Measurements from ENCODE around the gene C1QTNF4. TPM values are rescaled to one million over a fixed set of nuclear protein-coding genes. Genes with fewer than 3 reads are reported as not detected.

The C1QTNF4 gene
- total RNA-seq, 1 experiment from 2014 or later, result 5.7 TPM

GRCh38 chr11:47571895-47572294, 22.3 kb downstream of the C1QTNF4 start:
- Histone ChIP-seq H3K18ac (ENCODE audit: insufficient read length, low read depth, low read length) (no peak overlapping the region), H2BK5ac (ENCODE audit: insufficient read length, low read length) (no peak overlapping the region), H2BK120ac (ENCODE audit: low read depth, low read length, poor library complexity, severe bottlenecking) (no peak overlapping the region), H2BK12ac (ENCODE audit: insufficient read length, low read depth, low read length) (no peak overlapping the region), H4K20me1 (ENCODE audit: control insufficient read depth, insufficient read depth, insufficient read length) (no peaks in the 10 kb centered on the region), H4K8ac (replicated peaks; ENCODE audit: insufficient read length, low read depth, low read length) (no peak overlapping the region), H2AK5ac (ENCODE audit: insufficient read length, low read length) (no peak overlapping the region), H3K79me2 (ENCODE audit: insufficient read depth, low read length) (no peaks in the 10 kb centered on the region; the same call in 1 of the 2 replicates), H3K79me1 (ENCODE audit: insufficient read depth, low read depth, low read length, poor library complexity, severe bottlenecking) (peaks cover 3% of the 10 kb centered on the region), H3T11ph (ENCODE audit: low read length) (no peak overlapping the region), H3K4me2 (ENCODE audit: insufficient read depth, insufficient read length, low read length) (no peak overlapping the region), H4K91ac (ENCODE audit: insufficient read length, low read depth, low read length) (no peak overlapping the region), H3K4ac (ENCODE audit: low read depth, low read length) (no peak overlapping the region), H2BK15ac (ENCODE audit: low read depth, low read length) (no peak overlapping the region), H3K27me3 (ENCODE audit: insufficient read depth, low read length) (no peaks in the 10 kb centered on the region), H3K27ac (ENCODE audit: insufficient read length, low read depth, low read length) (no peak overlapping the region), H3K23ac (ENCODE audit: insufficient read length, low read depth, low read length) (no peak overlapping the region), H4K5ac (ENCODE audit: insufficient read length, low read depth, low read length) (no peak overlapping the region), H3K9ac (ENCODE audit: extremely low read depth, insufficient read length, low read length) (no peak overlapping the region), H3K4me1 (ENCODE audit: insufficient read depth, low read length) (no peaks in the 10 kb centered on the region), H3K23me2 (ENCODE audit: insufficient read length, low read depth, low read length, poor library complexity, severe bottlenecking) (no peaks in the 10 kb centered on the region), H2BK20ac (ENCODE audit: low read depth, low read length, poor library complexity, severe bottlenecking) (no peak overlapping the region), H3K9me3 (ENCODE audit: control insufficient read depth, low read depth, low read length) (no peaks in the 10 kb centered on the region), H2AFZ (ENCODE audit: low read length) (no peak overlapping the region), H3K56ac (ENCODE audit: insufficient read length, low read depth, low read length) (no peak overlapping the region), H3K14ac (ENCODE audit: insufficient read depth, low read length) (no peak overlapping the region)
- TF ChIP-seq, protein P1, sequence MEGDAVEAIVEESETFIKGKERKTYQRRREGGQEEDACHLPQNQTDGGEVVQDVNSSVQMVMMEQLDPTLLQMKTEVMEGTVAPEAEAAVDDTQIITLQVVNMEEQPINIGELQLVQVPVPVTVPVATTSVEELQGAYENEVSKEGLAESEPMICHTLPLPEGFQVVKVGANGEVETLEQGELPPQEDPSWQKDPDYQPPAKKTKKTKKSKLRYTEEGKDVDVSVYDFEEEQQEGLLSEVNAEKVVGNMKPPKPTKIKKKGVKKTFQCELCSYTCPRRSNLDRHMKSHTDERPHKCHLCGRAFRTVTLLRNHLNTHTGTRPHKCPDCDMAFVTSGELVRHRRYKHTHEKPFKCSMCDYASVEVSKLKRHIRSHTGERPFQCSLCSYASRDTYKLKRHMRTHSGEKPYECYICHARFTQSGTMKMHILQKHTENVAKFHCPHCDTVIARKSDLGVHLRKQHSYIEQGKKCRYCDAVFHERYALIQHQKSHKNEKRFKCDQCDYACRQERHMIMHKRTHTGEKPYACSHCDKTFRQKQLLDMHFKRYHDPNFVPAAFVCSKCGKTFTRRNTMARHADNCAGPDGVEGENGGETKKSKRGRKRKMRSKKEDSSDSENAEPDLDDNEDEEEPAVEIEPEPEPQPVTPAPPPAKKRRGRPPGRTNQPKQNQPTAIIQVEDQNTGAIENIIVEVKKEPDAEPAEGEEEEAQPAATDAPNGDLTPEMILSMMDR (conservative IDR thresholded peaks at IDR 0.05), result no peak
- Mint-ChIP-seq H3K9me3 (no peaks in the 10 kb centered on the region), H3K36me3 (ENCODE audit: insufficient read depth in 1 of 3, low read depth in 3 of 3) (peaks cover 21 to 78% (median 70%) of the 10 kb centered on the region in 3 experiments), H3K4me1 (peaks cover under 1% of the 10 kb centered on the region in 2 experiments; a peak in 3 of 4 replicates), H3K27me3 (ENCODE audit: low read depth) (no peaks in the 10 kb centered on the region), H3K4me3 (no peak overlapping the region), H3K27ac (no peak overlapping the region)
- no CpG with 5 or more reads among the region's 1 CpG for WGBS (ENCODE audit: extremely low coverage, insufficient read length, low lambda C conversion rate)
- DNase-seq, result no peak

Measured in H9 (cell line).